NCI-H774 (cell line): ENCODE measurements around the gene GATD1.

Source experiments
- DNase-seq: peaks from one replicate; lab custom pipeline; 2025; lab: John Stamatoyannopoulos, UW

Gene GATD1

GRCh38 chr11:727281-727701 is 50.0 kb downstream of the GATD1 start:
- DNase-seq, result no peak

GRCh38 chr11:726278-727220 is 50.7 kb downstream of the GATD1 start:
- peak; percentile 85 for DNase-seq

- DNase-seq, result no peak
These were observed 51.6 kb downstream of the GATD1 start for GRCh38 chr11:725624-726202.

GRCh38 chr11:724778-725386 is 52.4 kb downstream of the GATD1 start:
- no peak for DNase-seq

GRCh38 chr11:724049-724777 is 53.1 kb downstream of the GATD1 start:
- DNase-seq, result no peak

- no peak for DNase-seq
These were observed 54.0 kb downstream of the GATD1 start for GRCh38 chr11:723120-723883.

- no peak for DNase-seq
These were observed 54.9 kb downstream of the GATD1 start for GRCh38 chr11:722346-722811.

GRCh38 chr11:721741-722345 is 55.4 kb downstream of the GATD1 start:
- no peak for DNase-seq

GRCh38 chr11:721247-721740 is 56.0 kb downstream of the GATD1 start:
- no peak for DNase-seq

GRCh38 chr11:720642-721246 is 56.5 kb downstream of the GATD1 start:
- no peak for DNase-seq

GRCh38 chr11:720017-720641 is 57.2 kb downstream of the GATD1 start:
- no peak for DNase-seq

- no peak for DNase-seq
These were observed 57.9 kb downstream of the GATD1 start for GRCh38 chr11:719214-720016.
